Measurements from ENCODE around the gene MUSK. TPM values are rescaled to one million over a fixed set of nuclear protein-coding genes. Genes with fewer than 3 reads are reported as not detected.

The MUSK gene
- total RNA-seq, 1 experiment from 2014 or later = not detected

GRCh38 chr9:110755179-110755578 is 86.6 kb downstream of the MUSK start:
- H3K36me3 Mint-ChIP-seq = no peaks in the 10 kb centered on the region
- ATAC-seq (no peak), DNase-seq (ENCODE audit: low spot score) (no peak)
- TF ChIP-seq MXD4 (CRISPR knock-in tag; IDR thresholded peaks at IDR 0.05; ENCODE audit: borderline replicate concordance) = no peak
- TF ChIP-seq PREB (CRISPR knock-in tag; IDR thresholded peaks at IDR 0.05; ENCODE audit: borderline replicate concordance) = no peak
- no peak for TF ChIP-seq E2F5 (CRISPR knock-in tag; IDR thresholded peaks at IDR 0.05)
- no peak for TF ChIP-seq ZNF425 (CRISPR knock-in tag; conservative IDR thresholded peaks at IDR 0.05)
- TF ChIP-seq, protein P1, sequence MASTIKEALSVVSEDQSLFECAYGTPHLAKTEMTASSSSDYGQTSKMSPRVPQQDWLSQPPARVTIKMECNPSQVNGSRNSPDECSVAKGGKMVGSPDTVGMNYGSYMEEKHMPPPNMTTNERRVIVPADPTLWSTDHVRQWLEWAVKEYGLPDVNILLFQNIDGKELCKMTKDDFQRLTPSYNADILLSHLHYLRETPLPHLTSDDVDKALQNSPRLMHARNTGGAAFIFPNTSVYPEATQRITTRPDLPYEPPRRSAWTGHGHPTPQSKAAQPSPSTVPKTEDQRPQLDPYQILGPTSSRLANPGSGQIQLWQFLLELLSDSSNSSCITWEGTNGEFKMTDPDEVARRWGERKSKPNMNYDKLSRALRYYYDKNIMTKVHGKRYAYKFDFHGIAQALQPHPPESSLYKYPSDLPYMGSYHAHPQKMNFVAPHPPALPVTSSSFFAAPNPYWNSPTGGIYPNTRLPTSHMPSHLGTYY (CRISPR knock-in tag; IDR thresholded peaks at IDR 0.05) = no peak
- TF ChIP-seq SP1 (CRISPR knock-in tag; conservative IDR thresholded peaks at IDR 0.05) = no peak
- TF ChIP-seq FOXP1 (CRISPR knock-in tag; IDR thresholded peaks at IDR 0.05; ENCODE audit: borderline replicate concordance) = no peak
- TF ChIP-seq, protein P2, sequence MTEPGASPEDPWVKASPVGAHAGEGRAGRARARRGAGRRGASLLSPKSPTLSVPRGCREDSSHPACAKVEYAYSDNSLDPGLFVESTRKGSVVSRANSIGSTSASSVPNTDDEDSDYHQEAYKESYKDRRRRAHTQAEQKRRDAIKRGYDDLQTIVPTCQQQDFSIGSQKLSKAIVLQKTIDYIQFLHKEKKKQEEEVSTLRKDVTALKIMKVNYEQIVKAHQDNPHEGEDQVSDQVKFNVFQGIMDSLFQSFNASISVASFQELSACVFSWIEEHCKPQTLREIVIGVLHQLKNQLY (CRISPR knock-in tag; IDR thresholded peaks at IDR 0.05) = no peak
- peaks cover 12% of the 10 kb centered on the region for H3K4me1 Mint-ChIP-seq
- POLR2A ChIA-PET = no interaction called here
- no peak overlapping the region for H3K4me3 Mint-ChIP-seq
- H3K9me3 Mint-ChIP-seq = peaks cover 5% of the 10 kb centered on the region
- H3K27me3 Mint-ChIP-seq (ENCODE audit: low read depth) = no peaks in the 10 kb centered on the region
- no peak overlapping the region for H3K27ac Mint-ChIP-seq
- CTCF ChIA-PET = no interaction called here

DNA sequence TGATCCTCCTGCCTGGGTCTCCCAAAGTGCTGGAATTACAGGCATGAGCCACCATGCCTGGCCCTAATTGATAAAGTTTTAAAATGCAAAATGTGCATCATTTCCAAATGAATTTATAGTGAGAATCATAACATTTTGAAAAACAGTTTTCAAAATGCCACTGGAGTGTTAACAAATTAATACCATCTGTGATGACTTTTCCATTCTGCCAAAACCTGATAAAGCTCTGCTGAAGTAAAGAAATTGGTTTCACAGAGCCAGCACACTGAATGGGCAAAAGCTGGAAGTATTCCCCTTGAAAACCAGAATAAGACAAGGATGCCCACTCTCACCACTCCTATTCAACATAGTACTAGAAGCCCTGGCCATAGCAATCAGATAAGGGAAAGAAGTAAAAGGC is 89.6 kb downstream of the MUSK start:
- Mint-ChIP-seq H3K9me3 (peaks cover 5% of the 10 kb centered on the region; the same call in 1 of the 2 replicates), H3K27me3 (ENCODE audit: low read depth) (no peaks in the 10 kb centered on the region), H3K4me1 (peaks cover 8% of the 10 kb centered on the region), H3K4me3 (no peak overlapping the region), H3K36me3 (no peaks in the 10 kb centered on the region), H3K27ac (no peak overlapping the region)
- ChIA-PET POLR2A (interaction anchor here (0.6 kb wide), 1 partner anchor 46 kb away, joined by 3 read pairs; no protein-coding TSS in a partner anchor), CTCF (no interaction called here)
- no peak for DNase-seq (ENCODE audit: low spot score)
- no peak for ATAC-seq
- TF ChIP-seq, protein P3, sequence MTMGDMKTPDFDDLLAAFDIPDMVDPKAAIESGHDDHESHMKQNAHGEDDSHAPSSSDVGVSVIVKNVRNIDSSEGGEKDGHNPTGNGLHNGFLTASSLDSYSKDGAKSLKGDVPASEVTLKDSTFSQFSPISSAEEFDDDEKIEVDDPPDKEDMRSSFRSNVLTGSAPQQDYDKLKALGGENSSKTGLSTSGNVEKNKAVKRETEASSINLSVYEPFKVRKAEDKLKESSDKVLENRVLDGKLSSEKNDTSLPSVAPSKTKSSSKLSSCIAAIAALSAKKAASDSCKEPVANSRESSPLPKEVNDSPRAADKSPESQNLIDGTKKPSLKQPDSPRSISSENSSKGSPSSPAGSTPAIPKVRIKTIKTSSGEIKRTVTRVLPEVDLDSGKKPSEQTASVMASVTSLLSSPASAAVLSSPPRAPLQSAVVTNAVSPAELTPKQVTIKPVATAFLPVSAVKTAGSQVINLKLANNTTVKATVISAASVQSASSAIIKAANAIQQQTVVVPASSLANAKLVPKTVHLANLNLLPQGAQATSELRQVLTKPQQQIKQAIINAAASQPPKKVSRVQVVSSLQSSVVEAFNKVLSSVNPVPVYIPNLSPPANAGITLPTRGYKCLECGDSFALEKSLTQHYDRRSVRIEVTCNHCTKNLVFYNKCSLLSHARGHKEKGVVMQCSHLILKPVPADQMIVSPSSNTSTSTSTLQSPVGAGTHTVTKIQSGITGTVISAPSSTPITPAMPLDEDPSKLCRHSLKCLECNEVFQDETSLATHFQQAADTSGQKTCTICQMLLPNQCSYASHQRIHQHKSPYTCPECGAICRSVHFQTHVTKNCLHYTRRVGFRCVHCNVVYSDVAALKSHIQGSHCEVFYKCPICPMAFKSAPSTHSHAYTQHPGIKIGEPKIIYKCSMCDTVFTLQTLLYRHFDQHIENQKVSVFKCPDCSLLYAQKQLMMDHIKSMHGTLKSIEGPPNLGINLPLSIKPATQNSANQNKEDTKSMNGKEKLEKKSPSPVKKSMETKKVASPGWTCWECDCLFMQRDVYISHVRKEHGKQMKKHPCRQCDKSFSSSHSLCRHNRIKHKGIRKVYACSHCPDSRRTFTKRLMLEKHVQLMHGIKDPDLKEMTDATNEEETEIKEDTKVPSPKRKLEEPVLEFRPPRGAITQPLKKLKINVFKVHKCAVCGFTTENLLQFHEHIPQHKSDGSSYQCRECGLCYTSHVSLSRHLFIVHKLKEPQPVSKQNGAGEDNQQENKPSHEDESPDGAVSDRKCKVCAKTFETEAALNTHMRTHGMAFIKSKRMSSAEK (CRISPR knock-in tag; IDR thresholded peaks at IDR 0.05; ENCODE audit: borderline replicate concordance) = no peak
- TF ChIP-seq JUN (CRISPR knock-in tag; IDR thresholded peaks at IDR 0.05) (no peak), ETV6 (CRISPR knock-in tag; IDR thresholded peaks at IDR 0.05) (no peak), GRHL2 (CRISPR knock-in tag; IDR thresholded peaks at IDR 0.05; ENCODE audit: insufficient replicate concordance, severe bottlenecking) (no peak), FOXK1 (CRISPR knock-in tag; IDR thresholded peaks at IDR 0.05) (no peak), SMAD4 (CRISPR knock-in tag; IDR thresholded peaks at IDR 0.05) (no peak), CBFB (CRISPR knock-in tag; IDR thresholded peaks at IDR 0.05; ENCODE audit: low read depth) (no peak), ZNF425 (CRISPR knock-in tag; conservative IDR thresholded peaks at IDR 0.05) (no peak)
